ENCODE measurements around the gene ANTXRL. TPM values are rescaled to one million over a fixed set of nuclear protein-coding genes. Genes with fewer than 3 reads are reported as not detected.

ANTXRL gene
- total RNA-seq, 2 experiments from 2014 or later = not detected

DNA sequence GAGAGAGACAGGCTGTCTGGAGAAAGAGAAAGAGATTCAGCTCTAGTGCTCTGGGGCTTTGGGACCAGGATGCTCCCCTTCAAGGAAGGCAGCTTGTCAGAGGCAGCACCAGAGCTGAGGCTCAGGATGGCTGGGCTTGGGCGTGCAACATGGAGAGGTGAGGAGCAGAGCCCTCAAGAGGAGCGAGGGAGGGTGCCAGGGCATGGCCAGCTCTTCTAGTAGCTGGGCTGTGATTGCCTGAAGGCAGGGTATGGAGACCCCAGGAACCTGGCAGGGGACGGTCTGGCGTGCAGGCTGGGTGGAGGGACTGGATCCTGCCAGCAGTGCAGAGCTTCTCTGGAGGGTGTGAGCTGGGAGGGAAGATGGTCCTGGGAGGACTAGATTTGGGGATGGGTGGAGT lies 40.2 kb downstream of the ANTXRL start:
- no peaks in the 10 kb centered on the region for H3K9me3 Mint-ChIP-seq
- TF ChIP-seq, protein P1, sequence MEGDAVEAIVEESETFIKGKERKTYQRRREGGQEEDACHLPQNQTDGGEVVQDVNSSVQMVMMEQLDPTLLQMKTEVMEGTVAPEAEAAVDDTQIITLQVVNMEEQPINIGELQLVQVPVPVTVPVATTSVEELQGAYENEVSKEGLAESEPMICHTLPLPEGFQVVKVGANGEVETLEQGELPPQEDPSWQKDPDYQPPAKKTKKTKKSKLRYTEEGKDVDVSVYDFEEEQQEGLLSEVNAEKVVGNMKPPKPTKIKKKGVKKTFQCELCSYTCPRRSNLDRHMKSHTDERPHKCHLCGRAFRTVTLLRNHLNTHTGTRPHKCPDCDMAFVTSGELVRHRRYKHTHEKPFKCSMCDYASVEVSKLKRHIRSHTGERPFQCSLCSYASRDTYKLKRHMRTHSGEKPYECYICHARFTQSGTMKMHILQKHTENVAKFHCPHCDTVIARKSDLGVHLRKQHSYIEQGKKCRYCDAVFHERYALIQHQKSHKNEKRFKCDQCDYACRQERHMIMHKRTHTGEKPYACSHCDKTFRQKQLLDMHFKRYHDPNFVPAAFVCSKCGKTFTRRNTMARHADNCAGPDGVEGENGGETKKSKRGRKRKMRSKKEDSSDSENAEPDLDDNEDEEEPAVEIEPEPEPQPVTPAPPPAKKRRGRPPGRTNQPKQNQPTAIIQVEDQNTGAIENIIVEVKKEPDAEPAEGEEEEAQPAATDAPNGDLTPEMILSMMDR (IDR thresholded peaks at IDR 0.05) = no peak
- Histone ChIP-seq H3K4me1 (ENCODE audit: insufficient read depth, low read length) (no peaks in the 10 kb centered on the region), H3K27me3 (ENCODE audit: control insufficient read depth in 1 of 2, insufficient read depth in 2 of 2, low read length in 2 of 2) (no peaks in the 10 kb centered on the region), H3K36me3 (ENCODE audit: insufficient read depth, low read length) (no peaks in the 10 kb centered on the region), H3K9me3 (ENCODE audit: control insufficient read depth in 1 of 2, insufficient read depth in 1 of 2, low read length in 2 of 2) (no peaks in the 10 kb centered on the region), H3K27ac (ENCODE audit: low read depth in 1 of 2, low read length in 2 of 2) (no peak overlapping the region), H3K4me3 (ENCODE audit: low read length) (no peak overlapping the region)
- H3K36me3 Mint-ChIP-seq (ENCODE audit: low read depth) = no peaks in the 10 kb centered on the region
- H3K4me3 Mint-ChIP-seq = no peak overlapping the region
- H3K27me3 Mint-ChIP-seq = no peaks in the 10 kb centered on the region
- ChIA-PET CTCF (no interaction called here), POLR2A (no interaction called here)
- no peaks in the 10 kb centered on the region for H3K4me1 Mint-ChIP-seq (ENCODE audit: low read depth)
- ATAC-seq (ENCODE audit: poor library complexity) (no peak), DNase-seq (no peak)
- H3K27ac Mint-ChIP-seq = no peak overlapping the region
- intact Hi-C loops (cut with DNase I, micrococcal nuclease) = no loop called here

DNA sequence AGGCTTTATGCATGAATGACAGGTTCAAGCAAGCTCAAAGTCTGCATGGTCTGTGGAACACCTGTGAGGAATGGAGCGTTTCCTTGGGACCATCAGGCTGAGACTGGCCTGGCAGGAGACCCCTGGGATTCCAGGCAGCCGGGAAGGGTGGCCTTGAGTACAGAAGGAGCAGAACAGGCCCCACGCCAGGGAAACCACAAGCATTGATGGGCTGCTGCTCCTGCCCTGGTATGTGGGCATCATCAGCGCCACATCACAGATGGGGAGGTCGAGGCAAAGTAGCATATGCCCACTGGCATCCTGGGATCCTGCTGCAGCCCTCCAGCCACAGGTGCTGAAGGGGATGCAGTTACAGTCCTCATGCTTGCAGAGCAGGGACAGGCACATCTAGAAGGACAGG lies 40.9 kb downstream of the ANTXRL start:
- Mint-ChIP-seq H3K4me1 (ENCODE audit: low read depth) (no peaks in the 10 kb centered on the region), H3K27ac (no peak overlapping the region), H3K27me3 (no peaks in the 10 kb centered on the region), H3K36me3 (ENCODE audit: low read depth) (no peaks in the 10 kb centered on the region), H3K4me3 (no peak overlapping the region), H3K9me3 (no peaks in the 10 kb centered on the region)
- Histone ChIP-seq H3K27me3 (ENCODE audit: control insufficient read depth in 1 of 2, insufficient read depth in 2 of 2, low read length in 2 of 2) (no peaks in the 10 kb centered on the region), H3K27ac (ENCODE audit: low read depth in 1 of 2, low read length in 2 of 2) (no peak overlapping the region), H3K4me1 (ENCODE audit: insufficient read depth, low read length) (no peaks in the 10 kb centered on the region), H3K36me3 (ENCODE audit: insufficient read depth, low read length) (no peaks in the 10 kb centered on the region), H3K9me3 (ENCODE audit: control insufficient read depth in 1 of 2, insufficient read depth in 1 of 2, low read length in 2 of 2) (no peaks in the 10 kb centered on the region), H3K4me3 (ENCODE audit: low read length) (no peak overlapping the region)
- ChIA-PET POLR2A (no interaction called here), CTCF (no interaction called here)
- ATAC-seq (ENCODE audit: poor library complexity) (no peak), DNase-seq (no peak)
- intact Hi-C loops (cut with DNase I, micrococcal nuclease) = no loop called here
- TF ChIP-seq, protein P1 (IDR thresholded peaks at IDR 0.05) = no peak

DNA sequence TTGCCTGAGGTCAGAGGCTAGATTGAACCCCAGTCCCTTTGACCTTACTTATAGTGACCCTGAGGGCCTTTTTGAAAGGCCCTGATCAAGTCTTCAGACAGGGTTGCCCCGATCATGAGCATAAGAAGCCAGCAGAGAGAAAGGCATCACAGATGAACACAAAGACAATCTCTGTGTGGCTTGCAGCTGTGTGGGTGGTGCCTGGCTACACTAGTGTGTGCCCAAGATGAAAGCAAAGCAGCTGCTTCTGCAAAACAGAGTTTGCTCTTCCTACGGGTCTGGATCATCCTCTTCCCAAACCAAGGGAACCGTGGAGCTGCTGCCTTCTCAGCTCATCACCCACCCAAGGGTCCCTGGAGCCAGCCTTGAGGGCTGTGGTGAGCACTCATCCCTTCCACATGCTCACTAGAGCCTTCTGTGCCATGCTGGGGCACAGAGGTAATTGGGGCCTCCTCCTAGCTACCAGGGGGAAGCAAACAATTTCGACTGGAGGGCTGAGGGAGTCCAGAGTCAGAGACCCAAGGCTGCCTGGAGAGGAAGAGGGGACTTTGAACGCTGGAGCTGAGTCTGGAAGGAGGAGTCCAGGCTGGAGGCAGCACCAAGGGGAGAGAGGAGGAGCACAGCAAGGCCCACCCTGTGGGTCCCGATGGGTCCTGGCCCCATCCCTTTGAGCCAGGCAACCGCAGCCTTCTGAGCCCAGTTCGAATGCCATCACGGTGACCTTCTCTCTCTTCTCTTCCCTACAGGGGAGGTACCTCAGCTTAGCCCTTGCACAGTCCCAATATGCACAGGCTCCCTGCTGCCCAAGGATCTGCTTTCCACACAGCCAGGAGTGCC lies 42.3 kb downstream of the ANTXRL start:
- Histone ChIP-seq H3K36me3 (ENCODE audit: insufficient read depth, low read length) (no peaks in the 10 kb centered on the region), H3K4me3 (ENCODE audit: low read length) (no peak overlapping the region), H3K27me3 (ENCODE audit: control insufficient read depth in 1 of 2, insufficient read depth in 2 of 2, low read length in 2 of 2) (no peaks in the 10 kb centered on the region), H3K9me3 (ENCODE audit: control insufficient read depth in 1 of 2, insufficient read depth in 1 of 2, low read length in 2 of 2) (no peaks in the 10 kb centered on the region), H3K4me1 (ENCODE audit: insufficient read depth, low read length) (no peaks in the 10 kb centered on the region), H3K27ac (ENCODE audit: low read depth in 1 of 2, low read length in 2 of 2) (no peak overlapping the region)
- Mint-ChIP-seq H3K27me3 (no peaks in the 10 kb centered on the region), H3K27ac (no peak overlapping the region), H3K36me3 (ENCODE audit: low read depth) (no peaks in the 10 kb centered on the region), H3K4me1 (ENCODE audit: low read depth) (no peaks in the 10 kb centered on the region), H3K4me3 (no peak overlapping the region), H3K9me3 (no peaks in the 10 kb centered on the region)
- DNase-seq = no peak
- CTCF ChIA-PET = no interaction called here
- no peak for ATAC-seq (ENCODE audit: poor library complexity)
- POLR2A ChIA-PET = no interaction called here
- TF ChIP-seq, protein P1 (IDR thresholded peaks at IDR 0.05) = no peak
- intact Hi-C loops (cut with DNase I, micrococcal nuclease) = no loop called here

Measured in CD4-positive, alpha-beta T cell (primary cell).